PFSK-1 (cell line): ENCODE results near the gene TAS2R4.

Experiments used
- FOXP2 ChIP-seq: optimal IDR thresholded peaks from 2 replicates; pipeline ENCODE3; 2011; ENCODE audit warnings: borderline replicate concordance, control low read depth, inconsistent platforms; ENCODE audit not compliant: insufficient read depth; ENCODE audit errors: extremely low read length, extremely low read depth
- POLR2AphosphoS5 ChIP-seq: IDR thresholded peaks from 2 replicates; pipeline ENCODE4 v1.6.1; 2012; ENCODE audit warnings: low read depth, mild to moderate bottlenecking, control low read depth, low read length, moderate library complexity
- SIN3A ChIP-seq: IDR thresholded peaks from 2 replicates; pipeline ENCODE4 v1.6.1; 2012; ENCODE audit warnings: mild to moderate bottlenecking, low read length, moderate library complexity, borderline replicate concordance; ENCODE audit not compliant: insufficient read depth
- TAF1 ChIP-seq: IDR thresholded peaks from 2 replicates; pipeline ENCODE4 v1.6.1; 2012; ENCODE audit warnings: low read length, control low read depth, borderline replicate concordance; ENCODE audit not compliant: insufficient read depth
- TF ChIP-seq, protein P1 (sequence below), 2 experiments: IDR thresholded peaks; 2 replicates each; pipeline versions ENCODE4 v1.6.1 to v1.8.0; 2011 to 2012; ENCODE audit warnings: low read depth in 2 of 2, low read length in 2 of 2, control low read depth in 1 of 2, inconsistent platforms in 1 of 2, mild to moderate bottlenecking in 1 of 2, moderate library complexity in 1 of 2; ENCODE audit not compliant: insufficient read depth in 1 of 2

Gene TAS2R4

DNA sequence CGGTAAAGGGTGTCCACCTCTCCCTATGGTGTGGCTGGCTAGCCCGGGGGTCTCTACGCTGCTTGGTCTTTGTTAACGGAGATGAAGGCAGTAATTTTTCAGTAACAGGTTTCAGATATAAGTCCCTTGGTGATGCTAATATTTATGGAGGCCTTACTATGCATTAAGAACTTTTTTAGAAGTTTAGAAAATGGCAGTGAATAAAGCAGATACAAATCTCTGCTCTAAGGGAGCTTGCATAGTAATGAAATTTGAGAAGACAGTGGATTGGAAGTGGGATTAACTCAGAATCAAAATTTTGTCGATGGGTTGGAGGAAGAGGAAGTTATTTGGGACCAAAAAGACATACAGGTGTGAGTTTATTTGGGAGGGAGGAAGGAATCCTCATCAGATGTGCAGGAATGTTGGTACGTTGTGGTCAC is 37.9 kb upstream of the TAS2R4 start:
- TF ChIP-seq SIN3A (no peak), TAF1 (no peak), FOXP2 (no peak), POLR2AphosphoS5 (no peak)
- TF ChIP-seq, protein P1, sequence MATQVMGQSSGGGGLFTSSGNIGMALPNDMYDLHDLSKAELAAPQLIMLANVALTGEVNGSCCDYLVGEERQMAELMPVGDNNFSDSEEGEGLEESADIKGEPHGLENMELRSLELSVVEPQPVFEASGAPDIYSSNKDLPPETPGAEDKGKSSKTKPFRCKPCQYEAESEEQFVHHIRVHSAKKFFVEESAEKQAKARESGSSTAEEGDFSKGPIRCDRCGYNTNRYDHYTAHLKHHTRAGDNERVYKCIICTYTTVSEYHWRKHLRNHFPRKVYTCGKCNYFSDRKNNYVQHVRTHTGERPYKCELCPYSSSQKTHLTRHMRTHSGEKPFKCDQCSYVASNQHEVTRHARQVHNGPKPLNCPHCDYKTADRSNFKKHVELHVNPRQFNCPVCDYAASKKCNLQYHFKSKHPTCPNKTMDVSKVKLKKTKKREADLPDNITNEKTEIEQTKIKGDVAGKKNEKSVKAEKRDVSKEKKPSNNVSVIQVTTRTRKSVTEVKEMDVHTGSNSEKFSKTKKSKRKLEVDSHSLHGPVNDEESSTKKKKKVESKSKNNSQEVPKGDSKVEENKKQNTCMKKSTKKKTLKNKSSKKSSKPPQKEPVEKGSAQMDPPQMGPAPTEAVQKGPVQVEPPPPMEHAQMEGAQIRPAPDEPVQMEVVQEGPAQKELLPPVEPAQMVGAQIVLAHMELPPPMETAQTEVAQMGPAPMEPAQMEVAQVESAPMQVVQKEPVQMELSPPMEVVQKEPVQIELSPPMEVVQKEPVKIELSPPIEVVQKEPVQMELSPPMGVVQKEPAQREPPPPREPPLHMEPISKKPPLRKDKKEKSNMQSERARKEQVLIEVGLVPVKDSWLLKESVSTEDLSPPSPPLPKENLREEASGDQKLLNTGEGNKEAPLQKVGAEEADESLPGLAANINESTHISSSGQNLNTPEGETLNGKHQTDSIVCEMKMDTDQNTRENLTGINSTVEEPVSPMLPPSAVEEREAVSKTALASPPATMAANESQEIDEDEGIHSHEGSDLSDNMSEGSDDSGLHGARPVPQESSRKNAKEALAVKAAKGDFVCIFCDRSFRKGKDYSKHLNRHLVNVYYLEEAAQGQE (IDR thresholded peaks at IDR 0.05; ENCODE audit: insufficient read depth in 1 of 2, low read depth in 2 of 2, low read length in 2 of 2), result no peak

DNA sequence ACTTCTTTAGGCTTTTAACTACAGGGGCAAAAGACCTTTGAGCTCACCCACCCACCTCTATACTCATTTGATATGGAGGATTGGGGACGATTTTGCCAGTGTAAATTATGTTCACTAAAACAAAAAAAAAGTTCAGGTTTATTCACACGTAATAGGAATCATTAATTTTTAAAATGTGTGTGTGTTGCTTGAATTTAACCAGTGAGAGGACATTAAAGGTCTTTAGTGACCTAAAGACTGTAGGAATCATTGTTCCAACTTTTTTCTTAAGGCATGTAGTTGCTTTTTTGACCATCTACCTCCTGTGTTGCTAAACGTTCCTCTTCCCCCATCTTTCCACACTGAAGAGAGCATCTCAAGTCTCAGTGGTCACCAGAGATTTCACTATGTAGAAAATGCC is 37.2 kb upstream of the TAS2R4 start:
- TF ChIP-seq TAF1 (no peak), SIN3A (no peak), POLR2AphosphoS5 (no peak), FOXP2 (no peak)
- TF ChIP-seq, protein P1 (IDR thresholded peaks at IDR 0.05; ENCODE audit: insufficient read depth in 1 of 2, low read depth in 2 of 2, low read length in 2 of 2), result no peak

DNA sequence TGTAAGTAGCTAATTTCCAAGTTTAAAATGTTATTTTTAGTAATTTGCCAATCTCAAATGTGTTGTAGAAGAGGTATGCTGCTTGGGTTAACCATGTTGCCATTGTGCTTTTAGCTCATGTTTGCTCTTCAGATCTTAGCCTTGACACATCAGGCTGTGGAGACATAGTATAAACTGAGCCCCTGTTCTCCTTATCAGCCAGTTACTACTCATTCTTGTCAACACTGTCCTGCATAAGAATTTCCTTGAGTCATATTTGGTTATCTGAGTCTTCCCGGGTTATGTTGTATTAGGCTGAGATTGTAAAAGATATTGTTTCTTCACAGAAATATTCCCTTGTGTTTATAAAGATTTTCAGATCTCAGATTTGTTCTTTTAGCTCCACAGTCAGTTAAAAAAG is 34.2 kb upstream of the TAS2R4 start:
- no peak for TF ChIP-seq SIN3A
- TF ChIP-seq FOXP2, result no peak
- TF ChIP-seq, protein P1 (IDR thresholded peaks at IDR 0.05; ENCODE audit: insufficient read depth in 1 of 2, low read depth in 2 of 2, low read length in 2 of 2), result no peak
- no peak for TF ChIP-seq TAF1
- no peak for TF ChIP-seq POLR2AphosphoS5

DNA sequence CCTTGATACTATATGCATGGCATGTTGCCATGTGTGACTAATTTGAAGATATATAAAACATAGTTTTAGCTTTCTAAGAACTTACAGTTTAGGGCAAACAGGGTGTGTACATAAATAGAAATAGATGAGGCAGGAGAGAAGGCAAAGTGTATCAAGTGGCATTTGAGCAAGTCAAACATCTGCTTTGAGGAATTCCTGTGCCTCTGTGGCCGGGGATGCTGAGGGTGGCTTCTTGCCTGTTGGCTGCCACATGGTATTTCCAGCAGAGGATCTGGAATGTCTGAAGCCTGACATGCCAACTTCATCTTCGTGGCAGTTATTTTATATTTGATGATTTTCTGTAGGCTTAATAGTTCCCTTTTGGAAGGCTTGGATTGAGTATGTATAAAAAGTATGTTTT is 32.3 kb upstream of the TAS2R4 start:
- TF ChIP-seq SIN3A (no peak), POLR2AphosphoS5 (no peak), TAF1 (no peak)
- TF ChIP-seq, protein P1 (IDR thresholded peaks at IDR 0.05; ENCODE audit: insufficient read depth in 1 of 2, low read depth in 2 of 2, low read length in 2 of 2), result no peak

DNA sequence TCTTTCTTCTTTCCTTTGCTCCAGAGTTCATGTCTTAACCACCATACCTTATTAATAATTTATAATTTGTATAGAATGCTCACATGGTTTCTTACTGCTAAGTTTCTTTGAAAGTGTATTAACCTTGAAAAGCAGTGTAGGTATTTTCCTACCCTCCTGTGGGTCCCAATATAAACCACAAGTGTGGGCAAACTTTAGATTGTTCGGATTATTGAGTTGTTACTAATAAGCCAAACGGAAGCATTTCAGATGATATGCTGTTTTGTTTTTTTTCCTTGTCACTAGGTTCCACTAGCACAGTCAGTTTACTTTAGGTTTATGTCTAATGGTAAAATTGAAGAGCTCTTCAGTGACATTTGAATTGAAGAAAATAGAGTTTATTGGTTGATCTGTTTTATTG is 28.1 kb upstream of the TAS2R4 start:
- TF ChIP-seq, protein P1 (IDR thresholded peaks at IDR 0.05; ENCODE audit: insufficient read depth in 1 of 2, low read depth in 2 of 2, low read length in 2 of 2), result no peak
- TF ChIP-seq POLR2AphosphoS5, result no peak
- TF ChIP-seq TAF1, result no peak
- TF ChIP-seq FOXP2, result no peak
- TF ChIP-seq SIN3A, result no peak
